Fibroblast of the conjunctiva (primary cell): ENCODE data around the gene PADI2.

ENCODE experiments used
- DNase-seq: peaks from one replicate; pipeline ENCODE4 v3.0.0-alpha.2; 2010; ENCODE audit warnings: low read depth

Gene PADI2

GRCh38 chr1:17018849-17019248 lies 100.4 kb downstream of the PADI2 start:
- DNase-seq, result no peak

- DNase-seq, result no peak
Measured at GRCh38 chr1:17017435-17017834, 101.8 kb downstream of the PADI2 start.
